ENCODE measurements around the gene XRCC6. TPM values are rescaled to one million over a fixed set of nuclear protein-coding genes. Genes with fewer than 3 reads are reported as not detected.
"Not testable (repeated sequence)": the region's sequence is repeated elsewhere in the genome, so short reads cannot be mapped to it uniquely, and the experiment has no call there.

Gene XRCC6
- total RNA-seq, 1 donor from 2014 or later, result 143 TPM

DNA sequence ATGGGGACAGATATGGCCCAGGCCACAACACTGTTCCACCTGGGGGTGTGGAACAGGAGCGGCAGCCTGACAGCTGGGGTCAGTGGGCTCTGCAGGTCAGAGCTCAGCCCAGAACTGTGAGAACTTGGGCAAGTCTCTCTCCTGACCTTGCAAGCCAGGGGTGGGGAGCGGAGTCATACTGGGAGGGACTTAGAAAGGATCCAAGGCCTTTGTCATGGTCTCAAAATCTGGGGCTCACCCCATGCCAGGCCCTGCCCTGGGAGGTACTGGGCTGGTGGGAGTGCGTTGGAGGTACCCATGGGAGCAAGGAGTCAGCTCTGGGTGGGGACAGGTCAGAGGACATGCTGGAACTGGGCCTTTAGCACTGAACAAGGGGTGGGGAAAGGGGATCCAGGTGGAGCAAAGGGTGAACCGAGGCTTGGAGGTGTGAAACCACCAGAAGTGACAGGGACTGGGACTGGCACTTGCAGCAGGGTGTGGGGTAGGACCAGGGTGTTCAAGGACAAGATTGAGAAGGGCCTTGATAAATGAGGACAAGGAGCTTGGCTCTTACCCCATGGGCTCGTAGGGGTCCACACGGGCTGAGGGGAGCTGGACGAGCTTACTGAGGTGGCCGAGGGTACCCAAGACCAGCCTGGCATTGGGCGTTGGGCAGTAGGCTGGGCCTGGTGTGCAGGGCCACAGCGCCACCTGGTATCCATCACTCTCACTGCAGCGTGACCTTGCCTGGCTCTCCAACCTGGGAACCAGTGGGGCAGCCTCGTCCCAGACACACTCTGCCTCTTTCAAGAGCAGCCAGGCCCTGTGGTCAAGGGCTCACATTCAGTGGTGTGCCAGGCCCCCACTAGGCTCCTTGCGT lies 24.1 kb upstream of the XRCC6 start:
- intact Hi-C loops (cut with DNase I), result no loop called here
- DNase-seq, result peak; percentile 74
- peak; percentile 91 for ATAC-seq (ENCODE audit: poor library complexity)

DNA sequence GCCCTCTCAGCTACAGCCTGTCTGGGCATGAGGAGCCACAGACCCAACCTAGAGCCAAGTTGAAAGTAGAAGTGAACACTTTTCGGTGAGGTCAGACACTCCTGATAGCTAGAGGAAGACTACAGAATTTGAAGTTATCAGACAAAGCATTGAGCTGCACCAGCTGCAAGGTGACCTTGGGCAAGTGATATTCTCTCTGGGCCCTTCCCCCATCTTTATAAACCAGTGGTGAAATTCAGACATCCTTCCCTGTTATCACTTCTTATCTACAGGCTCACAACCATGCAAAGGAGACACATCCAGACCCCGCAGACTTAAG lies 23.5 kb upstream of the XRCC6 start:
- intact Hi-C loops (cut with DNase I), result no loop called here
- ATAC-seq (ENCODE audit: poor library complexity), result peak; percentile 6
- no peak for DNase-seq

DNA sequence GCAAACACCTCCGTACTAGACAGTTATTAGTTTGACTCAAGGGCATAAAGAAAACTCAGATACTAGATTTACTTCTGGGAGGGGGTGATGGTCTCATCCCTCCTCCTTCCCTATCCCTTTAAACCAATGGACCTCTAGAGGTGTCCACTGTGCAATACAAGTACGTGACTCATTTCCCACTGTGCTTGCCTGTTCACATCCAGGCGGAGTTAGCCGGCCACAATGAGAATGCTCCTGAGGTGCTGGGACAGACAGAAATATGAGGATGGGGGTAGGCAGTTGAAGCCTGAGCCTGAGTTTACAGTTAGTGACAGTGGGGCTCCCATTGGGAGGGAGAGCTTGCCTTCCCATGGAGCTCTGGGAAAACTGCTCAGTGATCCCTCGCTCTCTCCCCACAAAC lies 23.0 kb upstream of the XRCC6 start:
- DNase-seq, result peak; percentile 20
- intact Hi-C loops (cut with DNase I), result no loop called here
- no peak for ATAC-seq (ENCODE audit: poor library complexity)

DNA sequence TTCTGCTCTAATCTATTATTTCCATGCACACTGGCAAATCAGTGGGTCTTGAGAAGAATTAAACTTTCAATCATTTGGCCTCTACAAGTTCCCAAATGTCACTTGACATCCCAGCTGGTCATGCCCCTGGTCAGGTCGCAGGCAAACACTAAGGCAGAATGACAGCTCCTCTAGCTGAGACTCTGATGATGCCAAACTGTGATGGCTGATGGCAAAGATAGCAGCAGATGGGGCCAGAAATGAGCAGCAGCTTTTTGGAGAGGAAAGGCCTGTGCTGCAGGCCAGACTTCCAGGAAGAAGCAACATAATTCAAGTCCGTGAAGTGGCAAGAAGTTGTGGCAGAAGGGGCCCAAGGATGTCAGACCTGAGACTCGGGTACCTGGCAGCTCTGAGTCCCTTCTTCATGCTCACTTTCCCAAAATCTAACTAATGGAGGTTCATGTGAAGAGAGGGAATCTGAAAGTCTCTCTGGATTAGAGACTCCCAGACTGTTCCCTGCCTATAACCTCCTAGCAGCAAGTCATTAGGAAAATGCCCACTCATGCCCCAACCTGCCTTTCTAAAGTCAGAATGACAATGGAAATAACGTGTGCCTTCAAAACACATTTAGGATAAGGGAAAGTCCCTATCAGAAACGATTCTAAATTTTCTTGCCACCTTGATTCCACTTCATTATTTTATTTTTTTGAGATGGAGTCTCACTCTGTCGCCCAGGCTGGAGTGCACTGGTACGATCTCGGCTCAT lies 22.0 kb upstream of the XRCC6 start:
- ATAC-seq (ENCODE audit: poor library complexity) (no peak), DNase-seq (peak; percentile 5)
- intact Hi-C loops (cut with DNase I), result no loop called here

DNA sequence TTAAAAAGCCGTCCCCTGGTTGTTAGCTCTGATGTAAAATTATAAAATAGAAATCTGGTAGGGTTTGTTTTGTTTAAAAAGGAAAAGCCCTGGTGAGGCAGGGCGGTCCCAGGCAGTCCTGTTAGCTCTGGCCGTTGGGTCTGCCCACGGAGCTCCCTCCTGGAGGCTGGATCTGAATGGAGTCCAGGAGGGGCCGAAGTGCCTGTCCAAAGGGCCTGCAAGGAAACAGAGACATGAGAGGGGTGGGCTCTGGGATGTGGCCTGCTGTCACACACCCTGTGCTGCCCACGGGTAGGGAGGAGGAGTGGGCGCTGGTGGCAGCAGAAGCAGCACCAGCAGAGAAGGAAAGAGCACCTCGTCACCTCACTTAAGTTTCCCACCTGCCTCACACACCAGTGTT lies 20.1 kb upstream of the XRCC6 start:
- DNase-seq (no peak), ATAC-seq (ENCODE audit: poor library complexity) (no peak)
- intact Hi-C loops (cut with DNase I), result no loop called here

DNA sequence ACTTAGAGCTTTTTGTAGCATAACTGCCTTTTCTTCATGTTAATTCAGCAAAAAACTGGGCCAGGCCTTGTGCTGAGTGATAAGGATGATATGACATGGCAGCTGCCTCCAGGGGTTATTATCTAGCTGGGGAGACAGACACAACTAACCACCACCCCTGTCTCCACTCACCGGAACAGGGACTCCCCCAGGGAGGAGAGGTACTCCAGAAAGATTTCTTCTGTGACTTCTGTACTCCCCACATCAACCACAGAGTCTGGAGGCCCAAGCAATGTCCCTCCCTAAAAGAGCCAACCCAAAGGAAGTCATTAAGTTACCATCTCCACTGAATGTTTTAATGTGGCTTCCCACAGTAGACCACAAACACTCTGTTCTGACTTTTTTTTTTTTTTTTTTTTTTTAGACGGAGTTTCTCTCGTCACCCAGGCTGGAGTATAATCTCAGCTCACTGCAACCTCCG lies 17.2 kb upstream of the XRCC6 start:
- intact Hi-C loops (cut with DNase I), result no loop called here
- ATAC-seq (ENCODE audit: poor library complexity), result no peak

GRCh38 chr22:41608386-41608785 lies 12.7 kb upstream of the XRCC6 start:
- ATAC-seq (ENCODE audit: poor library complexity) (peak; percentile 78), DNase-seq (no peak)
- intact Hi-C loops (cut with DNase I), result no loop called here

More for the DNA sequence above, 17.2 kb upstream of the XRCC6 start:
- peak; percentile 5 for DNase-seq

GRCh38 chr22:41612603-41613306 lies 8.3 kb upstream of the XRCC6 start:
- ATAC-seq (ENCODE audit: poor library complexity) (no peak), DNase-seq (no peak)
- intact Hi-C loops (cut with DNase I), result no loop called here

DNA sequence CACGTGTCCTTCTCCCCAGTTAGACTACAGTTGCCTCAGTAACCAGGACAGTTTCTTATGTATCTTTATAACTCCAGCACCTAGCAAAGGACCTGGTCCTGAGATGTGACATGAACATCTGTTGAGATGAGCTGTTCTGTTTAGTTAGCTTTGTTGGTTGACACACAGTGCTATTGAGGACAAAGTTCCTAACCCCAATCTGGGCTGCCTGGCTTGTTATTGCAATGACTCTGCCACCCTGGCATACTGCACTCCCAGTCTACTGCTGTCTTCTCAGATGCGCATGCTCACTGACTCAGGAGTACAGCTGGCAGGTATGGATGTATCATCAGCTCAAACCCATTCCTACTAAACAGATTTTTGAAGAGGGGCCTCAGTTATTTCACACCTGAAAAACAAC lies 7.6 kb upstream of the XRCC6 start:
- intact Hi-C loops (cut with DNase I), result no loop called here
- DNase-seq (no peak), ATAC-seq (ENCODE audit: poor library complexity) (no peak)

GRCh38 chr22:41619979-41620588 lies 1.0 kb upstream of the XRCC6 start:
- ATAC-seq (ENCODE audit: poor library complexity) (peak; percentile 25), DNase-seq (peak; percentile 52)
- intact Hi-C loops (cut with DNase I), result no loop called here

DNA sequence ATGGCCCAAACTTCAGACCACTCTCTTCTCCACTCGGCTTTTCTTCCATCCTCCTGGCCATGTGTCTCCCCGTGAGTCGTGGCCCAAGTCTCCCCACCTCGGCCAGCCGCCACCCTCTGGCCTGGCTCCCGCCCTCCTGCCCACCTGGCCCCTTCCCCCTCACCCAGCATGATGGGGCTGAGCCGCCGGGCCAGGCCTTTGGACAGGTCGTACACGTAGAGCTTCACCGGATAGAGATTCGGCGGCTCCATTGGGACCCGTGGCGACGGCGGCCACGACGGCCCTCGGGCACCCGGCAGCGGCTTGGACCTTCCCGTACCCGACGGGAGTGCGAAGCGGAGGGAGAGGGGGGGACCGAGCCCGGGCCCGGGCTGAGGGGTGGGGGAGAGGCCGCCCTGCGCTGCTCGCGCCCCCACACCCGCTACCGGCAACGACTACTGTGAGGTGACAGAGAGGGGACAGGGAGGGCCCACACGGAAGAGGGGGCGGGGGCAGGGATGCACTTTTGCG lies 451 bp upstream of the XRCC6 start, which contains the start of gene DESI1:
Gene DESI1, minus strand, starts transcription at position 455 of the 510 bp plus-strand sequence. Its CDS starts 204 bp downstream, at position 251.
- DNase-seq, result no peak
- peak; percentile 36 for ATAC-seq (ENCODE audit: poor library complexity)
- intact Hi-C loops (cut with DNase I), result no loop called here

DNA sequence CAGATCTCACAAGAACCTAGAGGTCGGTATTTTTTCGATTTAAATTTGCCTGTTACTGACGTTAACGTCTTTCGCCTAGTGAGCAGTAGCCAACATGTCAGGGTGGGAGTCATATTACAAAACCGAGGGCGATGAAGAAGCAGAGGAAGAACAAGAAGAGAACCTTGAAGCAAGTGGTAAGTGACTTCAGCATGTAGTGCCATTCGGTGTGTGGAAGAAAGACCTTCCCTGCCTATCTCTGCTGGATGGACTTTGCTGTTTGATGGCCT lies 750 bp downstream of the XRCC6 start:
- no peak for ATAC-seq (ENCODE audit: poor library complexity)
- DNase-seq, result no peak
- intact Hi-C loops (cut with DNase I), result no loop called here

- no peak for ATAC-seq (ENCODE audit: poor library complexity)
- DNase-seq, result no peak
- intact Hi-C loops (cut with DNase I), result no loop called here
Observed at GRCh38 chr22:41625577-41625976, 4.5 kb downstream of the XRCC6 start.

- intact Hi-C loops (cut with DNase I); ATAC-seq (ENCODE audit: poor library complexity); DNase-seq: not testable (repeated sequence)
Observed at GRCh38 chr22:41631115-41631514, 10.0 kb downstream of the XRCC6 start.

- ATAC-seq (ENCODE audit: poor library complexity); DNase-seq; intact Hi-C loops (cut with DNase I): not testable (repeated sequence)
Observed at GRCh38 chr22:41631615-41632014, 10.5 kb downstream of the XRCC6 start.

DNA sequence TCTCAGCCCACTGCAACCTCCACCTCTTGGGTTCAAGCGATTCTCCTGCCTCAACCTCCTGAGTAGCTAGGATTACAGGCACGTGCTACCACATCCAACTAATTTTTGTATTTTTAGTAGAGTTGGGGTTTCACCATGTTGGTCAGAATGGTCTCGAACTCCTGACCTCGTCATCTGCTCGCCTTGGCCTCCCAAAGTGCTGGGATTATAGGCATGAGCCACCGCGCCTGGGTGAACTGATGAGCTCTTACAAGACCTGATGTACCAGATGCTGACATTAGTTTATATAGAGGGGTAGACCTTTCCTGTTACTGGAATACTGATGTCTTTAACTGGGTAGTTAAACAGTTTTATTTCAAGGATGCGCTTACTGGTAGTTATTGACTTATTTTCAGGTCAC lies 13.5 kb downstream of the XRCC6 start:
- DNase-seq; ATAC-seq (ENCODE audit: poor library complexity); intact Hi-C loops (cut with DNase I): not testable (repeated sequence)

DNA sequence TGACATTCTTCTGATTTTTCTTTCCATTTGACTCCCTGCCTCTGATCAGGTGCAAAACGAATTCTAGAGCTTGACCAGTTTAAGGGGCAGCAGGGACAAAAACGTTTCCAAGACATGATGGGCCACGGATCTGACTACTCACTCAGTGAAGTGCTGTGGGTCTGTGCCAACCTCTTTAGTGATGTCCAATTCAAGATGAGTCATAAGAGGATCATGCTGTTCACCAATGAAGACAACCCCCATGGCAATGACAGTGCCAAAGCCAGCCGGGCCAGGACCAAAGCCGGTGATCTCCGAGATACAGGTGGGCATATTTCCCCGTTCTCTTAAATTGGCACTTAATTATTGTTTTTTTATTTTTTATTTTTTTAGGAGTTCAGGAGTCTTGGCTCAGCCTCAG lies 15.4 kb downstream of the XRCC6 start:
- DNase-seq (no peak), ATAC-seq (ENCODE audit: poor library complexity) (peak; percentile 79)
- intact Hi-C loops (cut with DNase I), result no loop called here

DNA sequence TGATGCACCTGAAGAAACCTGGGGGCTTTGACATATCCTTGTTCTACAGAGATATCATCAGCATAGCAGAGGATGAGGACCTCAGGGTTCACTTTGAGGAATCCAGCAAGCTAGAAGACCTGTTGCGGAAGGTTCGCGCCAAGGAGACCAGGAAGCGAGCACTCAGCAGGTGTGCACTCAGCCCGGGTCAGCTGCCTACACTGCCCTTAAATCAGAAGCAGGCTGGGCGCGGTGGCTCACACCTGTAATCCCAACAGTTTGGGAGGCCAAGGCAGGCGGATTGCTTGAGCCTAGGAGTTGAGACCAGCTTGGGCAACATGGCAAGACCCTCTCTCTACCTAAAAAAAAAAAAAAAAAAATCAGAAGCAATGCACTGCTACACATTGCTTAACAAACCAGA lies 16.5 kb downstream of the XRCC6 start:
- DNase-seq; ATAC-seq (ENCODE audit: poor library complexity); intact Hi-C loops (cut with DNase I): not testable (repeated sequence)

DNA sequence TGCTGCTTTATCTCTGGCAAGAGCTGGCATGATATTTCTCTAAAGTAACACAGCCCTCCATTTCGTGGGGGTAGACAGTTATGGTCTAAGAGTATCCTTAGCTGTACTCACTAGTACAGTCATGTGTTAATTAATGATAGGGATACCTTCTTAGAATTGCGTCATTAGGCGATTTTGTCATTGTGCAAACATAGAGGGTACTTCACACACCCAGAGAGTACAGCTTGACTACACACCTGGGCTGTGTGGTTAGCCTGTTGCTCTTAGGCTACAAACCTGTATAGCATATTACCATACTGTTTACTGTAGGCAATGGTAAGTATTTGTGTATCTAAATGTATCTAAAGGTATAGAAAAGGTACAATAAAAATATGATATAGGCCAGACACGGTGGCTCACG lies 17.0 kb downstream of the XRCC6 start:
- intact Hi-C loops (cut with DNase I), result no loop called here
- DNase-seq (no peak), ATAC-seq (ENCODE audit: poor library complexity) (no peak)
